ENCODE data around the gene TBC1D3B.
"Not testable (repeated sequence)": the region's sequence is repeated elsewhere in the genome, so short reads cannot be mapped to it uniquely, and the experiment has no call there.

TBC1D3B gene

DNA sequence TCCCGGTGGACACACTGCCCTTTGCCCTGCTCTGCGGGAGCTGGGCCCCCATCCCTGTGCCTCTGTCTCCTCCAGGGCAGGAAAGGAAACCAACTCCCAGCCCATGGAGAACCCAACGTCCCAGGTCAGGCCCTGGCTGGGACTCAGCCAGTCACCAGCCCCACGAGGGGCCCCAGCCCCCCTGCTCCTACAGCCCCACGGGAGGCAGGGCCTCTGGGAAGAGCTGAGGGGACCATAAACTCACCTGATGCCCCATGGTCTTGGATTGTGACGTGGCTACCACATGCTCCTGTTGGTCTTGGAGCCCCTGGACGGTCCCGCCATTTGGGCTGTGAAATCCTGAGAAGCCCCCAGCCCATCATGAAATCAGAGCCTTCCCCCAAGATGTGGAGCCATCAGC is 7.6 kb downstream of the TBC1D3B start:
- DNase-seq, result not testable (repeated sequence)

DNA sequence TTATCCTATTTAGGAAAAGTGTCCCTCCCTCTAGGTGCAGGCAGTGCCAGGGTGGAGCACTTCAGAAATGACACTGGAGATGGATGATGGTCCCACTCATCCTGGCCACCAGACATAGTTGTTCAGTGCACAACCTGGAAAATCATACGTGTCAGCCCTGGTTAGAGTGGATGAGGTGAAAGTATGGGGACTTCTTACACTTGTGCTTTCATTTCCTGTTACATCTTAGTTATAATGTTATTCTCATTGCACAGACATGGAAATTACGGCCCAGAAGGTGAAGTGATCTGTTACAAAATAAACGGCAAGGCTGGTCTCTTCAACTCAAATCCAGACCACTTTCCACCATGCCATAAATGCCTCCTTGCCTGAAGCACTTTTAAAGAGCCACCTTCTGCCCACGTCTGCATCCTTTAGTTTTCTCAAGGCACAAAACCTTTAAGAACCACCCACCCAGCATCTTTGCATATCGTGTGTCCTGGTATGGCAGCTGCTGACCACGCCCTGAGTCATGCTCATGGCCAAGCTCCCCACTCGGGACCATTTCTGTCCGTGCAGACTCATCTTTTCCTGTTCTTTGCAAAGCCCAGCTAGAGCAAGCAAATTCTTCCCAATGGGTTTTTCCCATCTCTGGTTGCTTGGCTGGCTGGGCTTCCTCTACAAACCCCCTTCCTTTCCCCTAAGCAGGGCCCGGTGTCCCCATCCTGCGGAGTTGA is 22.4 kb downstream of the TBC1D3B start:
- no peak for DNase-seq

DNA sequence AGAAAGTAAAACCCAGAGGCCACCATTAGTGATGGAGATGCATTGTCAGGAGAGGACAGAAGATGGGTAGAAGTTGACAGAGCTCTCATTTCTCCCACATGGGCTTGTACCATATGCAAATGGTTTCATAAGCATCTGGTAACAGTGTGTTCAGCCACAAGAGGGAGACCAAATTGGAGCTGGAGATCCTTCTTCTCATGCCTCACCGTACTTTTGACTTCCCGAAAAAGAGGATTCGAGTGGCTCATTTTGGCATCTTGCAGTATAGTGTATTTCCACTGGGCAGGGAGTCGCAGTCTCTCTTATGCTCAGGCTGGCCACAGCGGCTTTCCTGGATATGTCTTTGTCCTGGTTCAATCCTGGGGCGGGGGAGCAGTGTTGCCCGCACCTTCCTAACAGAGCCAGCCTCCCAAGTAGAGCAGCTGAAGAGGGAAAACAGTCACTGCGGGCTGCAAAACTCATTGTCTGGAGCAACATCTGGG is 23.8 kb downstream of the TBC1D3B start:
- no peak for DNase-seq

DNA sequence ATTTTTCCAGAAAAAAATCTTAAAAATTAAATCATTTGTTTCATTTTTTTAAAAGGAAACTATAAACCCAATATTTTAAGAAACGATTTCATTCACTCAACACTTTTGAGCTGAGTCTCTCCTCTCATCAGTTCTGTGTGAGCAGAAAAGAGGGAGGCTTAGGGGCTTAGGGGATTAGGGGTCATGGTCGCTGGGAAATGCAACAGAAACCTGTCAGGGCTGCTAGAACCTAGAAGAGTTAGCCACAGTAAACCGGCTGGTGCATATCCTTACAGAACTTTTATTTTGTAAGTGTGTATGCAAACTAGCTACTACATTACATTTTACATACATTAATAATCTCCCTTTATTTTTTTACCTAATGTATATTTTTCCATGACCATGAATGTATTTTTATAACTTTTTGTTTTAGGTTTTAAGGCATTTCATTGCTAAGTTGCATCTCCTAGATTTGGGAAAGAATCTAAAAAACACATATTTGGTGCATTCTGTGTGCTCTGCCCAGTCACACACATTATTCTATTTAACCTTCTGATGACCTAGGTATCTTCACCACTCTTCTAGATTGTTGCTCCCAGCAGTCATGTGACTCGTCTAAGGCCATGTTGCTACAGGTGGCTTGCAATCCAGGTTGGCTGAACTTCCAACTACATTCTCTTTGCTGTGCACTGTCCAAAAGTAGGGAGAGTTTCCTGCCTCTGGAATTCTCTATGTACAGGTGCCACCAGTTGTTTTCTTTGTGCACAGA is 24.4 kb downstream of the TBC1D3B start:
- no peak for DNase-seq

DNA sequence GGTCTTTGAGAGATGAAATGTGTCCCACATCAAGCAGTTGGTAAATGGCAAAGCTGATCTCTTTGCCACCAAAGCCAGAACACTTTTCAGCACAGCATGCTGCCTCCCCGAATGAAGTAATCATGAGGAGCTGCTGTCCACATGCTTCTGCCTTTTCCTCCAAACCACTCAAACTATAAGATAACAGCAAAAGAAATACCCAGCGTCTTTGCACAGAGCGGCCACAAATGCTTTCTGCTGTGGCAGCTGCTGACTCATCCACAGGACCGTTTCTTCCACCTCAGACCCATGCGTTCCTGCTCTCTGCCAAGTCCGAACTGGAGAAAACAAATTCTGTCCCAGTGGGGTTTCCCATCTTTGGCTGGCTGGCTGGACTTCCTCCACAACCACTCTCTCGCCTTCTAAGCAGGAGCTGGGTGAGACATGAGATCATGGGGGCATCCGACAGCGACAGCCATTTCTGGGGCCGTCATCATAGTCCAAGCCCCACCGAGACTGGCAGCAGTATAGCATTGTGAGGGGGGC is 27.1 kb downstream of the TBC1D3B start:
- peak; percentile 25 for DNase-seq

DNA sequence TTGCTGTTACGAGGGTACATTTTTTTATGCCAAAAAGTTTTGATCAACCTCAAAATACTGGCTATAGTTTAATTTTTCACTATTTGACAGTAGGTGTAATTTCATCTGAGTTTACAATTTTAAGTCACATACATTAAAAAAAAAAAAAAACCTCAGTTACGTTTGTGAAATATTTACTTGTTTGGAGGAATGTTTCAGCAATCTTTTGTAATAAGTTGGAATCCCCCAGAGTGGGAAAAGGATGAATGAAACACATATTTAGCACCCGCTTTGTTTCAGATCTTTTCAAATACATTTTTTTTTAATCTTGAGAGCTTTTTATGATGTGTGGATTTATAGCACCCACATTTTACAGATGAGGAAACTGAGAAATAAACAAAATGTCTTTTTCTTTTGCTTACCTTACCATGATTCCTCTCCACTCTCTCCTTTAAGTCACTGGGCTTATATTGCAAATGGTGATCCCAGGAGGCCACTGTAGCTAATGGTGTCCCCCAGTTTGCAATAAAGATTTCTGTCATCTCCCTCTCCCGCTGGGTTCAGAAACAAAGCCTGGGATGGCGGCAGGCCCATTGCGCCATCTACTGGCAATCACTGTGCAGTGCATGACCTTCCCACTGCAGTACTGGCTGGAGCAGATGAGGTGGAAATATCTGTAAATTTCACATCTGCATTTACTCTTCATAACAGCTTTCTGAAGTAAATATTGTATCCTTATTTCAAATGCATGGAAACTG is 27.7 kb downstream of the TBC1D3B start:
- peak; percentile 51 for DNase-seq

DNA sequence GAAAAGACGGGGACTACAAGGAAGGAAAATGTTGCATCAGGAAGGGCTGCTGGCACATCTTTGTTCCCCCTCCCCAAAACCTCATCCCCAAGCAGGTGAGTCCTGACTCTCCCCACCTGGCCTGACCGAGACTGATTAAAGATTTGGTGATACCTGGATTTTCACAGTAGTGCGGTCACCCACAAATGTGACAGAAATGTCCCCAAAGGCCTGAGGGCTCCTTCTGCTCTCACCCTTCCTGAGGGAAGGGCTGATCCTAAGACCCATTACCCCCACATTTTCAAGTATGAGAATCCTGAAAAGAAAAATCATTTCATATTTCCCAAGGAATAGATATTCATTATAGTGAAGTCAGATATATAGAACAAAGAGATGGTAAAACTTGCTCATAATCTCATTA is 28.8 kb downstream of the TBC1D3B start:
- DNase-seq, result no peak

DNA sequence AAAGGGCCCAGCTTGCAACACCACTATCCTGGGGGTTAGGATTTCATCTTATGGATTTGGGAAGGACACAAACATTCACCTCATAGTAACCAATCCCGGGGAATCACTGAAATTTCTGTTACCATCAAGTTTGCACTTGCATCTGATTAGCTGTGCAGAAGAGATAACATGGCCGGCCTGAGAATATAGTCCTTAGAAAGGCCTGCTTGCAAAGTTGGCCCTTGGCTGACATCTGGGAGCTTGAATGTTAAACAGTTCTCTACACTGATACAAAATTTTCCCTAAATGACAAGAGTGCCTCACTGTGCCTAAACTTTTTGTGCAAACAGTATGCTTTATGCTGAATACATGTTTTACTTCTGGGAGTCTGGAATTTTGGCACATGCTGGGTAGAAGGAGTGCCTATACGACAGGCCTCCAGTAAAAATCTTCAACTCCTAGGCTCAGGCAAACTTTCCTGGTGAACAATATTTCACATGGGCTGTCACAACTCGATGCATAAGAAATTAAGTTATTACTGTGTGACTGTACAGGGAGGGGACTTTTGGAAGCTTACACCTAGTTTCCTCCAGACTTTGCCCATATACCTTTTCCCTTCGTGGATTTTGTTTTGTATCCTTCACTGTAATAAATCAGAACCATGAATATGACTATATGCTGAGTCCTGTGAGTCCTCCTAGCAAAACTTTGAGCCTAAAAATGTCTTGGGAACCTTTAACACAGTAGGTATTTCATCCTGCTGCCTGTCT is 31.3 kb downstream of the TBC1D3B start:
- DNase-seq, result no peak

DNA sequence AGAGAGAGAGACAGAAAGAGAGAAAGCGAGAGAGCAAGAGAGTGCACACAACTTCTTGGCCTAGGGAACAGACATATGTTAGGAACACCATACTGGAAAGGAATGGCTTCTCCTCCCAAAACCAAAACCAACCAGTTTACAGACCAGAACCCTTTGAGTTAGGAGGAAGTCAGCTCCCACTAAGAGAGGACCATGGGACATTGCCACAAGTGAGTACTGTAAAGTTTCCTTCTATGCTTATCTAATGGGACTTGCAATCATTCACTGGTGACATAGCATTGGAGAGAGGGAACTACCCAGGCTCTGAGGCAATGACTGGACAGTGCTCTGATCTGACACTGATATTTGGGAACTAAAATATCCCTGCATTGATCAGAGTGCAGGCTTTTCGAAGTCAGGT is 32.4 kb downstream of the TBC1D3B start:
- no peak for DNase-seq

DNA sequence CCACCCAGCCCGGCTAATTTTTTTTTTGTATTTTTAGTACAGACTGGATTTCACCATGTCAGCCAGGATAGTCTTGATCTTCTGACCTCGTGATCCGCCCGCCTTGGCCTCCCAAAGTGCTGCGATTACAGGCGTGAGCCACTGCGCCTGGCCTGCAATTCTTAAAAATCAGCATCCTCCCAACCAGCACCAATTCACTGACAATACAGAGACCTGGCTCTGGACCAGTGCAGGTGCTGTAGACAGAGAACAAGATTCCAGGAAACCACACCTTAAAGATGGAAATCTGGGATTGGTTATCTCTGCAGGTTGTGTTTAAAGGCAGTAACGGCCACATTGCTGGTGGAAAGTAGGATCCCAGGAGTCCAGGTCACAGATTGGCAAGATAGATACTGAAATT is 33.6 kb downstream of the TBC1D3B start:
- DNase-seq, result no peak

DNA sequence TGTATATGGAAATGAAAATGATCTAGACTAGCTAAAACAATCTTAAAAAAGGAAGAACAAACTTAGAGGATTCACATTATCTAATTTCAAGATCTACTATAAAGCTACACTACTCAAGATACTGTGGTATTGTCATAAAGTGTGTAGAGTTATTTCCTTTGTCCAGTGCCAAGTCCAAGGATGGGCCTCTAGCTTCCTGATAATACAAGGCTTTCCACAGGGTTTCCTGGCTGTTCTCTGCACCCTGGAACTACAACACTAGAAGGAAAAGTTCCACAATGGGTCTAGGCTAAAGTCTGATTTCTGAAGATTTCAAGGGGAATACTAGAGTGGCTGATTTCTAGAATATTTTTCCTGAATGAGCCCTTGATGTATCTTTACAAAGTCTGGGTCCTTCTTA is 34.2 kb downstream of the TBC1D3B start:
- no peak for DNase-seq

DNA sequence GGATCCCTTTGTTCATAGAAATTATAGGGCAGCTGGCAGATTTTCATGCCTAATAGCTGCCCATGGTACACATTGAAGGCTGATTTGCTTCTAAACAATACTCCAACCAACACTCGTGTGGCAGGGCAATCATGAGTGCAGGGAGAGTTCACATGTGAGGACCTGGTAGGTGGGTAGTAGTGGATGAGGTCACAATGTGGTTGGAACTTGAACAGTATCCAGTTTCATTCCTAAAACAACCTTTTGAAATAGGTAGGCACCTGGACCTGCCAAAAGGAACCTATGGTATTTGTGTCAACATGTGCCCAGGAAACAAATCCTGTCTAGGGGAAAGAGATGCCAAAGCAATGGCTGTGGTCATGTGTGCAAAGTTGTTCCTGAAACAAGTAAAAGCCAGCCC is 40.0 kb downstream of the TBC1D3B start:
- no peak for DNase-seq

DNA sequence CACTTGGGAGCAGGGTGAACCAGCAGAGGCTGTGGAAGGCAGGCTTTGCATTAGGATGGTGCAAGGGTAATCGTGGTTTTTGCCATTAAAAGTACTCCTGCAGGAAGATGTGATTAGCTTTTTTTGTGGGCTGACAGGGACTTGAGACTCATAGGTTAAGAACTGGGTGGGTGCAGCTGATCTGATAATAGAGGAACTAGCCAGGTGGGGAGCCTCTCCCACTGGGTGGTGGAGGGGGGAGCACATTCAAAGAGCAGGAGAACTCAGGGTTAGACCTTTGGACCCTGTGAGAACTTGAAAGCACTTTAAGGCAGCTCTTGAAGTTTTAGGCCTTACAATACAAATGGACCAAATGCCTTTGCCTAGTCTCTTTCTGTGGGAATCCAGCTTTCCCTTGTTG is 40.4 kb downstream of the TBC1D3B start:
- DNase-seq, result no peak

DNA sequence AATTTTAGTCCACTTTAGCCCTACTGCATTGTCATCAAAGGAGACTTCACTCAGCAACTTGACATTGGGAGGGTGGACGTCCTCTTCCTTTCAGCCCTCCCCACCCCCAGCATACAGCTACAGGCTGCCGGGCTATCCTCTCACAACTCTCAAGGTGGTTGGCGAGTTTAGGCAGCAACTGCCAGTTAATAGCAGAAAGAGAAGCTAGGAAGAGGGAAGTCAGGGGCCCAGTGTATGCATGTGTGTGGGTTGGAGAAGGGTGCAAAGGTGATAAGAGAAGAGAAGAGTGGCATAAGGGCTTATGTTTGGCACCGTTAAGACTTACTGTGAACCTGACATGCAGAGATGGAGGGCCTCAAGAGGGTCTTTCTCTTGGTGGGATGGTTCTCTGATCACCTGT is 41.0 kb downstream of the TBC1D3B start:
- DNase-seq, result no peak

DNA sequence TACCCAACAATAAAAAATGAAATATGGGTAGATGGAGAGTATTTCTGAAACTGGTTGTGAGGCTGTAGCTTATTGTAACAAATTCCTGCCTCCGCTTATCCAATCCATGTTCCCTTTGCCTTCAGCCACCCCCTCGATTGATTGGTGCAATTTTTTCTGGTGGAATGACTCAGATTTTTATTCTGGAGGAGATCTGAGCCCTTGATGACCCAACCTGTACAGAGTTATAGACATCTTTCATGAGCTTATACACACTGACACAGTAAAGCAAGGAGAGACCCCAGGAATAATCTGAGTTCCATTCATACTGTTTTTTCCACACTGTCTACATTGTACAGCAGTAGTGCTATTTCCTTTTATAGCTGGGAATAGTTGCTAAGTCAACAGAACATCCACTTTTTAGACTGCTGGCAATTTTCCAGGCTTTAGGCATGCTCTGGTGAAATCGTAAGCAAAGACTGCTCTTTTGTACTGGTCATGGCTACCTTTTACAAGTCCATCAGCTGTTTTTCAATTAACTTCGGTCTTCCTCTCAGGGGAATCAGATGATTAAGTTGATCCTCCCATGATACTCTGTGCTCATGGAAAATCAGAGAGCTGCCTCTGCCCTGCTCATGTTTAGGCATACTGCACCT is 42.7 kb downstream of the TBC1D3B start:
- no peak for DNase-seq

DNA sequence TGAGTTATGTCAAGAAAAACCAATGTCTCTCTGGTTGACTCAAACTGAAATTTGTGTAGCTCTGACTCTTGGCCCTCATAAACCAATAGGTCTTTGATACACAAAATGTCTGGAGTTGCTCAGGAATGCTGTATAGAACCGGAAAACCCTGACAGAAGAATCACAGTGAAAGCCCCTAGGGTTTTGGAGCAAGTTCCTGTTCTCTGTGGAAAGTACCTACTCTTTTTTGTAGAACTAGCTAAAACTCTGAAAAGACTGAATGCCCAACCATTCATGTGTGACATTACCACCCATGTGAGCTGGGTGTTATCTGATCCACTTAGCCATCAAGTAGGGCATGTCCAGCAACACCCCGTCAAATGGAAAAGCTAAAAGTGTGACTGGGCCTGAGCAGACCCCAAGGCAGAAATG is 44.0 kb downstream of the TBC1D3B start:
- DNase-seq, result no peak

DNA sequence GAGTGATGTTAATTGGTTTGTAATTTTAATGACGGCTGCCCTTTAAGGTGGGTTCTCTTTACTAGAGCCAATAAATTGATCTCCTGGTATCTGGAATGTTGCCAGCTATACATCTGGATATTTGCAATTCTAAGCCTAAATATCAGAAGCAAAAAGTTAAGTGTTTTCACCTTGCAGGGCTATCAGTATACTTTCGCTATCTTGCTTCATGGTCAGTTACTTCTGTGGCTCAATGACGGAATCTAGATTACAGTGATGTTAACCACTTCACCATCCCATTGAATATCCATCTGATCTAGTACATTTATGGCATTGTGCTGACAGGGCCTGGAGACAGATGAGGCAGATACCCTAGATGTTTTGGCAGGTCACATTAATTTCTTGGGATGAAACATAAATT is 44.5 kb downstream of the TBC1D3B start:
- no peak for DNase-seq

DNA sequence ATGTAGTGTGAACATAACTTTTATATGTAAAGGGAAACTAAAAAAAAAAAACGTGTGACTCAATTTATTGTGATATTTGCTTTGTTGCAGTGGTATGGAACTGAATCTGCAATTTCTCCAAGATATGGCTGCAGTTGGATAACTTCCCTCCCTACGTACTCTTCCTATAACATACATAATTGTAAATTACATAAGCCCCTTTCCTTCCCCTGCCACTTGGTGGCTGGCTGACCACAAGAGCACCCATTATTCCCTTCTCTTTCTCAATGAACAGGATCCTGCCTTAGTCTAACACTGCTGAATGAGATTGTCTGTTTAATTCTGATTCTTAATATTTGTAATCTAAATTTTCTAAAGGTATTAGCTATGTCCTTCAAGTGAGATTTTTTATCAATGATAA is 45.0 kb downstream of the TBC1D3B start:
- DNase-seq, result no peak

DNA sequence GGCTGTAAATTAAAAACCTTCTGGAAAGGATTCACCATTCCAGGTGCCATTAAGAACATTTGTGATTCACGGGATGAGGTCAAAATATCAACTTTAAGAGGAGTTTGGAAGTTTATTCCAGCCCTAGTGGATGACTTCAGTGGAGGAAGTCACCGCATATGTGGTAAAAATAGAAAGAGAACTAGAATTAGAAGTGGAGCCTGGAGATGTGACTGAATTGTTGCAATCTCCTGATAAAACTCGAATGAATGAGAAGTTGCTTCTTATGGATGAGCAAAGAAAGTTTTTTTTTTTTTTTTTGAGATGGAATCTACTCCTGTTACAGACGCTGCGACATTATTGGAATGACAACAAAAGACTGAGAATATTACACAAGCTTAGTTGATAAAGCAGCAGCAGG is 46.1 kb downstream of the TBC1D3B start:
- no peak for DNase-seq

DNA sequence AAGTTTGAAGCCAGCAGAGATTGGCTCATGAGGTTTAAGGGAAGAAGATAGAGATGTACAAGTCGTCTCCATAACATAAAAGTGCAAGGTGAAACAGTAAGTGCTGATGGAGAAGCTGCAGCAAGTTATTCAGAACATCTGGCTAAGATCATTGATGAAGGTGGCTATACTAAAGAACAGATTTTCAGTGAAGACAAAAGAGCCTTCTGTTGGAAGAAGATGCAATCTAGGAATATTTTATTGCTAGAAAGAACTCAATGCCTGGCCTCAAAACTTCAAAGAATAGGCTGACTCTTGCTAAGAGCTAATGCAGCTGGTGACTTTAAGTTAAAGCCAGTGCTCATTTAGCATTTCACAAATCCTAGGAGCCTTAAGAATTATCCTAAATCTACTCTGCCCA is 46.8 kb downstream of the TBC1D3B start:
- no peak for DNase-seq

DNA sequence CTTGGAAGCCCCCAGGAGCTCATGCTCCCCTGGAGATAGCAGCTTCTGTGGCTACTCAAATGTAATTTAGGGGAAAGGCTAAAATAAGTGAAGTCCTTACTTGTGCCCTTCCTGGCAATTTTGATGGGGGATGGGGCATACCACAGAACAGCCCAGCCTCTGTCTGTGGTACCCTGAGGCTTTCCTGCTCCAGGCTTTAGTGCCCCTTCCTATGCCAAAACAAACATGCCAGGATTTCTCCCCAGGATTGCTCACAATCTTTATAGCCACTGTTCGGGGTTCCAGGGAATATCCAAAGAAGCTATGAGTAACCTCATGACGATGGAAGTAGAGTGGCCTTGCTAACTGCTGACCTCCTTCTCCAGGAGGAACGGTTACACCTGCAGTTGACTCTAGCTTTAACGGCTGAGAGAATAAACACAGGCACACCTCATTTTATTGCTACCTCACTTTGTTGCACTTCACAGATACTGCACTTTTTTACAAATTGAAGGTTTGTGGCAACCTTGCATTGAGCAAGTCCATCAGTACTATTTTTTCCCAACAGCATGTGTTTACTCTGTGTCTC is 47.9 kb downstream of the TBC1D3B start:
- DNase-seq, result peak; percentile 8

DNA sequence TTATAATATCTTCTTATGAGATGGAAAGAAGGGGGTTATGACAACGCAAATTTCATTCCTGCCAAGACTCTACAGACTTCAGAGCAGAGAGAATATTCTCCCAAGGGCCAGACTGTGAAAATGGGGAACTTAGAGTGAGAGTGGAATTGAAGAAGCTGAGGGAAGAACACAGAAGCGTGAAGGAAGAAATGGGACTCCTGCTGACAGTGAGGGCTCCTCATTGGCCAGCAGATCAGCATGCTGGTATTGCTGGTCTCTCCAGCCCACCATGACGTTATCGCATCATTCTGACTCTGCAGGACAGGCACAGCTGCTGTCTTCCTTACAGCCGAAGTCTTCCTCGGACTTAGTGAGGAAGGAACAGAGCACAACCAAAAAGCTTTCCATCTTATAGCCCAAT is 48.5 kb downstream of the TBC1D3B start:
- DNase-seq, result no peak

Measured in EL (cell line).